ENCODE measurements around the gene MEGF11.

MEGF11 gene

GRCh38 chr15:65963358-65963757 lies 290.2 kb downstream of the MEGF11 start:
- DNase-seq, result no peak

GRCh38 chr15:65962187-65962586 lies 291.4 kb downstream of the MEGF11 start:
- no peak for DNase-seq

- peak in 1 of 5 experiments; percentile 32 for DNase-seq
These were observed 293.0 kb downstream of the MEGF11 start for GRCh38 chr15:65960586-65960985.

GRCh38 chr15:65958835-65959234 lies 294.7 kb downstream of the MEGF11 start:
- DNase-seq, result no peak

- no peak for DNase-seq
These were observed 296.1 kb downstream of the MEGF11 start for GRCh38 chr15:65957451-65957850.

- DNase-seq, result no peak
These were observed 296.7 kb downstream of the MEGF11 start for GRCh38 chr15:65956899-65957298.

GRCh38 chr15:65956307-65956706 lies 297.2 kb downstream of the MEGF11 start:
- DNase-seq, result no peak

- no peak for DNase-seq
These were observed 299.2 kb downstream of the MEGF11 start for GRCh38 chr15:65954289-65954741.

- DNase-seq, result no peak
These were observed 299.9 kb downstream of the MEGF11 start for GRCh38 chr15:65953622-65954021.

- no peak for DNase-seq
These were observed 301.0 kb downstream of the MEGF11 start for GRCh38 chr15:65952391-65953053.

GRCh38 chr15:65951007-65951406 lies 302.5 kb downstream of the MEGF11 start:
- DNase-seq, result no peak

GRCh38 chr15:65949491-65949890 lies 304.1 kb downstream of the MEGF11 start:
- no peak for DNase-seq

- DNase-seq, result no peak
These were observed 304.5 kb downstream of the MEGF11 start for GRCh38 chr15:65949011-65949410.

GRCh38 chr15:65948383-65948782 lies 305.2 kb downstream of the MEGF11 start:
- DNase-seq, result no peak

GRCh38 chr15:65947041-65947440 lies 306.5 kb downstream of the MEGF11 start:
- no peak for DNase-seq

- DNase-seq, result no peak
These were observed 307.9 kb downstream of the MEGF11 start for GRCh38 chr15:65945616-65946015.

GRCh38 chr15:65944404-65944803 lies 309.1 kb downstream of the MEGF11 start:
- no peak for DNase-seq

- peak in 1 of 5 experiments; percentile 90 for DNase-seq
These were observed 311.1 kb downstream of the MEGF11 start for GRCh38 chr15:65942436-65942835.

GRCh38 chr15:65940618-65940909 lies 313.0 kb downstream of the MEGF11 start:
- DNase-seq, result no peak

GRCh38 chr15:65939901-65940617 lies 313.5 kb downstream of the MEGF11 start:
- DNase-seq, result no peak

GRCh38 chr15:65938604-65939003 lies 314.9 kb downstream of the MEGF11 start:
- no peak for DNase-seq

GRCh38 chr15:65937476-65937875 lies 316.1 kb downstream of the MEGF11 start:
- no peak for DNase-seq

- DNase-seq, result no peak
These were observed 316.5 kb downstream of the MEGF11 start for GRCh38 chr15:65937054-65937453.

GRCh38 chr15:65936282-65936681 lies 317.3 kb downstream of the MEGF11 start:
- DNase-seq, result no peak

GRCh38 chr15:65935391-65935790 lies 318.2 kb downstream of the MEGF11 start:
- no peak for DNase-seq

Data from T-helper 2 cell (primary cell).